Measurements from ENCODE around the gene PRR22.

GRCh38 chr19:5785423-5785822 lies 877 bp upstream of the PRR22 start:
- TF ChIP-seq POLR2A (IDR thresholded peaks at IDR 0.05; ENCODE audit: low read depth, low read length) (no peak), POLR2AphosphoS5 (IDR thresholded peaks at IDR 0.05; ENCODE audit: low read depth, low read length) (no peak), TAF1 (IDR thresholded peaks at IDR 0.05; ENCODE audit: low read depth, low read length) (no peak)

Measured in GM12891 (cell line).